ENCODE results near the gene SLC6A16.

GRCh38 chr19:49282184-49282583 lies 42.8 kb downstream of the SLC6A16 start:
- no peak for TF ChIP-seq EZH2 (IDR thresholded peaks at IDR 0.05)
- no peak for TF ChIP-seq CTCF (IDR thresholded peaks at IDR 0.05)
- TF ChIP-seq EZH2phosphoT487 (IDR thresholded peaks at IDR 0.05), result no peak

Measured in neural progenitor cell (in vitro differentiated cells).